GM19395 (cell line): ENCODE results near the gene KRT6B.
"Not testable (repeated sequence)": the region's sequence is repeated elsewhere in the genome, so short reads cannot be mapped to it uniquely, and the experiment has no call there.

Experiments used
- ATAC-seq: cut with Tn5 transposase; IDR thresholded peaks from one replicate; pipeline ENCODE4 v1.9.1; 2021; ENCODE audit warnings: mild to moderate bottlenecking, moderate library complexity; ENCODE audit not compliant: unreplicated experiment

The KRT6B gene

DNA sequence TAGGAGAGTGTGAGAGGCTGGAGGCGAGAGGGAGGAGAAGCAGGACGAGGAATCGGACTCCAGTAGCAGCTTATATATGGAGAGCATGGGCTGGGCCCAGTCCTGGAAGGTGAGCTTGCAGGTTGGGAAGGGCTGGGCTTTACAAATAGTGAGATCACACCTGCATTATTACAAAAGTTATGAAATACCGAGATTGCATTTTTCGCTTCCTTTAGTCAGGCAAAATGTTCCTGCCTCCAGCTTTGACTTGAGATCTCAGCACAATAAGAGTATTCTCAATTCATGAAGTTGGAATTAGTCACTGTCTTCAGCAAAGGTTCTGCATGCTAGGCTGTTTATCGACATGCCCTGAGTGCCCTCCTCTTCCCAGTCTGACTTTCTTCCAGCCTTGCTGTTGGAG lies at the start of gene KRT6B:
TSS of gene KRT6B (minus strand) at position 46 of the 400 bp plus-strand sequence. CDS start 68 bp downstream, outside the sequence.
- no peak for ATAC-seq

DNA sequence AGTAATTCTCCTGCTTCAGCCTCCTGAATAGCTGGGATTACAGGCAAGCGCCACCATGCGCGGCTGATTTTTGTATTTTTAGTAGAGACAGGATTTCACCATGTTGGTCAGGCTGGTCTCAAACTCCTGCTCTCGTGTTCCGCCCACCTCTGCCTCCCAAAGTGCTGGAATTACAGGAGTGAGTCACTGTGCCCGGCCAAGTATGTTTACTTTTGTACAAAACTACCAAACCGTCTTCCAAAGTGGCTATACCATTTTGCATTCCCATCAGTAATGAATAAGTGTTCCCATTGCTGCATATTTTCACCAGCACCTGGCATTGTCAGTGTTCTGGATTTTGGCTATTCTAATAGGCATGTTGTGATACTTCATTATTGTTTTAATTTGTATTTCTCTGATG lies 49.5 kb upstream of the KRT6B start:
- no peak for ATAC-seq

DNA sequence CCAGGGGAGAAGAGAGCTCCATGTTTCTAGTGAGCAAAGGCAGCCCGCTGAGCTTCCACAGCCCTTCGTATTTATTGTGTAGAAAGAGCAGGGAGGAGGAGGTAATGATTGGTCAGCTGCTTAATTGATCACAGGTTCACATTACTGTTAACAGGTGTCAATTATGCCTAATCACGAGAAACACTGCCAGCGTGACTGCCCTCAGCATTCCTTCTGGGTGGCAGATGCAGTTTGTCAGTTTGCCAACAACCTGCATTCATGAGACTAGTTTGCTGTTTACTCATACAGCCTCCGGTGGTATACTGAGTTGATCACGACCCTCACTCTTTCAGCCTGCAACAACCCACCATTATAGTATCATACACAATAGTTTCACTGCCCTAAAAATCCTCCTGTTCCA lies 48.6 kb upstream of the KRT6B start:
- not testable (repeated sequence) for ATAC-seq

DNA sequence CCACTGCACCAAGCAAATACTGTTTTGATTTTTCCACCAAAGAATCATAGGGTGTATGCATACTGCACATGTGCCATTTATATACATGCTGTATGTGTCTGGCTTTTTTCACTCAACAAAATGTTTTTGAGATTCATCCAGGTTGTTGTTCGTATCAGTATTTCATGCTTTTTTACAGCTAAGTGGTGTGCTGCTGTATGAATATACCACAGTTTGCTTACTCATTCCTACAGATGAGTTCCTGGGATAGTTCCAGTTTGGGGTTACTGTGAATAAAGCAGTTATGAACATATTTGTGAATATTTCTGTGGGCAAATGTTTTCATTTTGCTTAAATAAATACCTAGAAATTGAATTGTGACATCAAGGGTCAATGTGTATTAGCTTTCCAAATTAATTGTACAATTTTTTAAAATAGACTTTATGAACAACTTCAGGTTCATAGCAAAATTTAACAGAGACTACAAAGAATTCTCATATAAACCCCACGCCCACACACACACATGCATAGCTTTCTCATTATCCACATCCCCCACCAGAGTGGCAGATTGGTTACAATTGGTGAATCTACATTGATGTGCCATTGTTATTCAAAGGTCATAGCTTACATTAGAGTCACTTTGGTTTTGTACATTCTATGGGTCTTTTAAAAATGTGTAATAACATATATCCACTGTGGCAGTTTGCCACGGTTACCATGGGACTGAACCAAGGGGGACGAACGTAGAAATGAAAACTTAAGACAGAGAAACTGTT lies 48.0 kb upstream of the KRT6B start:
- ATAC-seq, result no peak

GRCh38 chr12:52498946-52499345 lies 47.0 kb upstream of the KRT6B start:
- no peak for ATAC-seq

- no peak for ATAC-seq
These were observed 46.0 kb upstream of the KRT6B start for GRCh38 chr12:52497975-52498374.

GRCh38 chr12:52496590-52497071 lies 44.7 kb upstream of the KRT6B start:
- no peak for ATAC-seq

DNA sequence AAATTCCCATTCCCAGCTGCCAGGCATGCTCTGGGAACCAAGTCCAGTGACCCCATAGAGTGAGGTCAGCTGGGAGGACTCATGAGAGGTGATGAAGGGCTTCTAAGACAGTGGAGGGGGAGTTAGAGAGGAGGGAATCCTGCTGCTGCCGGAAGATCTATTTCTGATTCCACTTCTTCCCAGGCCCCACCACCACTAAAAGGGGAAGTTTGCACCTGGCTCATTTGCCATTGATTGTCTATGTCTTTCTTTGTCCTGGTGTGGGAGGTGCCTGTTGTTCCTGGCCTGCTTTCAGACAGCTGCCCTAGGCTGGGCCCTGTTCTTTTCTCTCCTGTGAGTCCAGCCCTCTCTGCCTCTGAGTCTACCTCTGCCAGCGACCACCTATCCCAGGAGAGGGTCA lies 44.1 kb upstream of the KRT6B start:
- no peak for ATAC-seq

GRCh38 chr12:52495389-52495788 lies 43.4 kb upstream of the KRT6B start:
- ATAC-seq, result no peak

DNA sequence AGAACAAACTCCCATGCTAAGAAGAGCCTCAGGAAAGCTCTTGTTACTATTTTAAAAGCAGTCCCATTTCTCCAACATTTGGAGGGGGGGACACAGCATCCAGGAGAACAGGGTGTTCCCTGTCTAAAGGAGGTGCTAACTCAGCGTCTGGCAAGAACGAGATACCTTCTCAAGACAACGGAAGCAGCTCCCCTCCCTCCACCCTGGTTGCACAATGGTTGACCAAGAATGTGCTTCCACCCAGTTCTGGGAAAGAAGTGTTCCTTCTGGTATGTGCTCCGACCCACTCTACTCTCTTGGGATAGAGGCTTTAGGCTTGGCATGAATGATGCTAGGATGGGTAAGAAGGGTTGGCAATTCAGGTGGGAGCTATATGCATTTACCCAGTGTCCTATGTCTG lies 42.6 kb upstream of the KRT6B start:
- no peak for ATAC-seq

DNA sequence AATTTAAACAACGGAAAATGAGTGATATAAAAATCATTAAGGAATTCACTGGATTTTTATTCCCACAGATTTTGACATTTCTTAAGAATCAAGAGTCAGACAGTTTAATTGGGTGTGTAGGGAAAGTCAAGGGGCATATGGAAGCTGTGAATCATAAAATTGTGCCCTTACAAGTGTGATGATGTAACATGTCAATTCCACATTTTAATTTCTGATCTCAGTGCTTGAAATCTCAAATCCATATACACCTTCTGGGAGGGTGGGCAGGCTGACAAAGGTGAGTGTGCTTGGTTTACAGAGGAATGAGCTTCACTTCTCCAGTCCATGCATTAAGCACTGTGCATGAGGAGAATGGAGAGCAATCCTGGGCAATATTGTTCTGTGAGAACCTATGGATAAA lies 42.2 kb upstream of the KRT6B start:
- ATAC-seq, result no peak

DNA sequence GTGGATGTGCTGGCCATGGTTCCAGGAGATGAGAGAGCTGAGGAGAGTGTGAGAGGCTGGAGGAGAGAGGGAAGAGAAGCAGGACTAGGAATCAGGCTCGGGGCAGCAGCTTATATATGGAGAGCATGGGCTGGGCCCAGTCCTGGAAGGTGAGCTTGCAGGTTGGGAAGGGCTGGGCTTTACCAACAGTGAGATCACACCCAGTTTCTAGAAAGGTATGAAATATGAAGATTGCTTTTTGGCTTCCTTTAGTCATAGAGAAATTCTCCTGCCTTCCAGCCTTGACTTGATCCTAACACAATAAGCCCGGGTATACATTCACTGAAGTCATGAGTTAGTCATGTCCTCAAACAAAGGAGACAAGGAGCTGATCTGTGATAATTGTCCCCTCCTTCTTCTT lies 41.2 kb upstream of the KRT6B start, which contains the start of gene KRT6A:
TSS of gene KRT6A (minus strand) at position 86 of the 400 bp plus-strand sequence. CDS start at position 17, 69 bp downstream.
- ATAC-seq, result no peak

- not testable (repeated sequence) for ATAC-seq
These were observed 40.5 kb upstream of the KRT6B start for GRCh38 chr12:52492405-52492804.

DNA sequence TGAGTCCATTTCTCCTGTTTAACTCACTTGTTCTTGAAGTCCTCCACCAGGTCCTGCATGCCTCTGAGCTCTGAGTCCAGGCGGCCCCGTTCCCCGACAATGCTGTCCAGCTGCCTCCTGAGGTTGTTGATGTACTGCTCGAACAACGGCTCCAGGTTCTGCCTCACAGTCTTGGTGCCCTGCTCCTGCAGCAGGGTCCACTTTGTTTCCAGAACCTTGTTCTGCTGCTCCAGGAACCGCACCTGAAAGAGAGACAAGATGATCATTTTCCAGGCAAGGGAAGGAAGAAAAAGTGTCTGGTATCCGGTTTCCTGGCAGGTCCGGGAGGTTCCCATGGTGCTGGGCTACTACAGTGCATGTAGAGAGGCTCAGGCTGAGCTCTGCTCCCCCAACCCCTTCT lies 39.5 kb upstream of the KRT6B start:
- not testable (repeated sequence) for ATAC-seq

GRCh38 chr12:52488736-52489135 lies 36.8 kb upstream of the KRT6B start:
- ATAC-seq, result no peak

- ATAC-seq, result not testable (repeated sequence)
These were observed 35.9 kb upstream of the KRT6B start for GRCh38 chr12:52487744-52488443.

DNA sequence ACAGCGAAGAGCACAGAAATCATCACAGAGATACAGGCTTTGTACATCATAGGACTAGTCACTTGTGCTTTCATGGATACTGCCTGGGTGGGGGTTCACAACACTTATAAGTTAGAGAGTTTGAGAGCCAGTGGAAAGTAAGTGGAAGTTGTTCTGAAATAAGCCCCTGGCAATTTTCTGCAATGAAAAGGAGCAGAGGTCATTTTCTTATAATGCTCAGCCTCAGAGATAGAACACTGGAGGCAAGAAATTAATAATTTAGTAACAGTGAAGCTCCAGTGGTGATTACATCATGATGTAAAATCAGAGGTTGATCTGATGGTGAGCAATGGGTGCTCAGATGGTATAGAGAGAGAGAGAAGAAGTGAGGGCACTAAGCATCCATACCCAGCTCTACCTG lies 35.3 kb upstream of the KRT6B start:
- ATAC-seq, result no peak

- no peak for ATAC-seq
These were observed 34.5 kb upstream of the KRT6B start for GRCh38 chr12:52486166-52487105.

GRCh38 chr12:52480073-52480472 lies 28.1 kb upstream of the KRT6B start:
- no peak for ATAC-seq

DNA sequence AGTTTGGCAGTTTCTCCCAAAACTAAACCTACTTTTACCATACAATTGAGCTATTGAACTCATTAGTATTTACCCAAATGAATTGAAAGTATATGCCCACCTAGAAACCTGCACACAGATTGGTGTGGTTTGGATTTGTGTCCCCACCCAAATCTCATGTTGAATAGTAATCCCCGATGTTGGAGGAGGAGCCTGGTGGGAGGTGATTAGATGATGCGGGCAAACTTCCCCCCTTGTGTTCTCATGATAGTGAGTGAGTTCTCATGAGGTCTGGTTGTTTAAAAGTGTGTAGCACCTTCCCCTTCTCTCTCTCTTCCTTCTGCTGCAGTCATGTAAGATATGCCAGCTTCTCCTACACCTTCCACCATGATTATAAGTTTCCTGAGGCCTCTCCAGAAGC lies 25.7 kb upstream of the KRT6B start:
- no peak for ATAC-seq

DNA sequence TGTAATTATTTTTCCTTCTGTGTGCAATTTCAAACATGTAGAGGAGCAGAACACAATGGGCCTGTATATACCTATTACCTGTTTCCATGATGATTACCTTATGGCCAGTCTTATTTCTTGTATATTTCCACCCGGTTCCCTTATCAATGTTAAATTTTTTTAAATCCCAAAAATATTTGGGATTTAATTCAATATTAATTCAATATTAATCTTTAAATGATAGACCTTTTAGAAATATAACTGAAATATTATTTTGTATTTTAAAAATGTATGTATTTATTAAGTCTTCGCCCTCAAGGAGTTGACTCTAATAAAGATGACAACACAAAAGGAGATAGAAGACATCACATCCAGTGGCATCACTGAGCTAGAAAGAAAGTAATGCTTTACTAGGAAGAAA lies 22.3 kb upstream of the KRT6B start:
- ATAC-seq, result no peak
